Measurements from ENCODE around the gene VPS13C.

GRCh38 chr15:61906961-61907752 is 153.1 kb downstream of the VPS13C start:
- no peak for TF ChIP-seq CTCF (IDR thresholded peaks at IDR 0.05; ENCODE audit: low read depth, low read length, poor library complexity, severe bottlenecking)
- TF ChIP-seq EZH2phosphoT487 (IDR thresholded peaks at IDR 0.05; ENCODE audit: borderline replicate concordance, low read length), result no peak
